GM12801 (cell line): ENCODE results near the gene FTH1.

ENCODE experiments used
- TF ChIP-seq, protein P1 (sequence below): IDR thresholded peaks from one replicate; pipeline ENCODE4 v1.5.1; 2011; ENCODE audit warnings: control low read depth; ENCODE audit not compliant: insufficient read length; ENCODE audit errors: extremely low read depth

Gene FTH1

DNA sequence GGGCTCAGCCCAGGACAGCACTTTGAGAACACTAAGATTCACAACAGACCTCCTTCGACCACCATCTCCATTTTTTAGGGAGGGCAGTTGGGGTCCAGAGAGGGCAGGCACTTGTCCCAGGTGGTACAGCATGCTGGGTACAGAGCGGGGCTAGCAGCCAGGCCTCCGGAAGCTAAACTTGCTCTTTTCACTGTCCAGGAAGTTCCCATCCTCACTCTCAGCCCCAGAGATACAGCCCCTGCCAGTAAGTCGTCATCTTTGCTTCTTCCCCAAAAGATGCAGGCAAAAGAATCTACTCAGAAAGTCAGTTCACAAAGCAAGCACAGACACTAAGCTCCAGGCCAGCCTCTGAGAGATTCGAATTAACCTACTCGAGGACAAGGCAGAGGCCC, 43.4 kb downstream of the FTH1 start:
- TF ChIP-seq, protein P1, sequence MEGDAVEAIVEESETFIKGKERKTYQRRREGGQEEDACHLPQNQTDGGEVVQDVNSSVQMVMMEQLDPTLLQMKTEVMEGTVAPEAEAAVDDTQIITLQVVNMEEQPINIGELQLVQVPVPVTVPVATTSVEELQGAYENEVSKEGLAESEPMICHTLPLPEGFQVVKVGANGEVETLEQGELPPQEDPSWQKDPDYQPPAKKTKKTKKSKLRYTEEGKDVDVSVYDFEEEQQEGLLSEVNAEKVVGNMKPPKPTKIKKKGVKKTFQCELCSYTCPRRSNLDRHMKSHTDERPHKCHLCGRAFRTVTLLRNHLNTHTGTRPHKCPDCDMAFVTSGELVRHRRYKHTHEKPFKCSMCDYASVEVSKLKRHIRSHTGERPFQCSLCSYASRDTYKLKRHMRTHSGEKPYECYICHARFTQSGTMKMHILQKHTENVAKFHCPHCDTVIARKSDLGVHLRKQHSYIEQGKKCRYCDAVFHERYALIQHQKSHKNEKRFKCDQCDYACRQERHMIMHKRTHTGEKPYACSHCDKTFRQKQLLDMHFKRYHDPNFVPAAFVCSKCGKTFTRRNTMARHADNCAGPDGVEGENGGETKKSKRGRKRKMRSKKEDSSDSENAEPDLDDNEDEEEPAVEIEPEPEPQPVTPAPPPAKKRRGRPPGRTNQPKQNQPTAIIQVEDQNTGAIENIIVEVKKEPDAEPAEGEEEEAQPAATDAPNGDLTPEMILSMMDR = no peak

DNA sequence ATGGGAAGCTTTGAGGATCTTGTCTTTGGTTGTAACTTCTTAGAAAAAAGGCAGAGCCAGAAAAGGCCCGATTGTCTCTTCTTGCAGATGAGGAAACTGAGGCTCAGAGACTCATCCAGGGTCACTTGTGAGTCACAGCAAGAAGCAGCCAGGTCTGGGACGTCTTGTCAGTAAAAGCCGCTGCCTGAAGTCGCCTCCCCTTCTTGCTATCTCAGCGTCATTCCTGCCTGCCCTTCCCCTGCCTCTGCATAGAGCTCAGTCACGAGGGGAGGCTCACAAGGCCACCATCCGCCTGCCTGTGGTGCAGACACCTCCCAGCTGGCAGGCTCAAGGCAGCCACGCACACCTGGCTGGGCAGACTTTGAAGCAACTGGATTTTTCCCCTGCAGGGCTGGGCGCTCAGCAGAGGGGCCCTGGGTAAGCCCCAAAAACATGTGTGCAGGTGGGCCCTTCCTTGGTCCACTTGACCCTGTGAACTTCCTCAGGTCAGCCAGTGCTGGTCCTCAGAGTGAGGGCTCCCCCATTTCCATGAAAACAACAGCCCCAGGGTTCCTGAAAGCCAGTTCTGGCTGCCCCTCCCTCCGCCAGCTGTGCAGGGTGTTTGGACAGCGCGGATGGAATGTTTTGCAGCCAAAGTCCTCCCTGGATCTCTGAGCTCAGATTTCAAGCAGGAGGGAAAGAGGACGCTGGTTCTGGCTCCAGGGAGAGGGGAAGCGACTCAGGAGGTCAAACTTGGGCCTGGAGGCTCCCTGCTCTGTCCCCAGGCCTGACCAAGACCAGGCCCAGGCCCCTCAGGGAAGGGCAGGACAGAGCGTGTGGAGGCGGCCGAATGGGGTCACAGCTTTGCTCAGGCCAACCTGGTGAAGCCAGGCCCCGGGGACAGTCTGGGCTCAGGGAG, 44.0 kb downstream of the FTH1 start:
- TF ChIP-seq, protein P1 = no peak

DNA sequence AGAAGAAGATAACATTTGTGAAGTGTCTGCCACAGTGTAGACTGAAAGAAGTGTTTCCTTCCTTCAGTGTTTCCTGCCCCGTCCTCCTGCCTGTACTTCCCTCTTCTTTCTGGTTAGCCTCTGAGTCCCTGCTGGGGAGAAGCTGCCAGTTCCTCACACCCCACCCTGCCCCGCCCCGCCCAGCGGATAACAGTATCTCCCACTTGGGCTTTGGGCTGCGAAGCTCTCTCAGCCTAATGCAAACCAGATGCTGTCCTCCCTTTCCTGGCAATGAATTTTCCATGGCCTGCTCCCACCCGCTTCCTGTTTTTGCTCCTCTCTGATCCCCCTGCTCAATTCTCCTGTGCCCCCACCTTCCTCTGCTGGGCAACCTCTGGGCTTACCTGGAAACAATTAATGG, 44.9 kb downstream of the FTH1 start:
- TF ChIP-seq, protein P1 = no peak

DNA sequence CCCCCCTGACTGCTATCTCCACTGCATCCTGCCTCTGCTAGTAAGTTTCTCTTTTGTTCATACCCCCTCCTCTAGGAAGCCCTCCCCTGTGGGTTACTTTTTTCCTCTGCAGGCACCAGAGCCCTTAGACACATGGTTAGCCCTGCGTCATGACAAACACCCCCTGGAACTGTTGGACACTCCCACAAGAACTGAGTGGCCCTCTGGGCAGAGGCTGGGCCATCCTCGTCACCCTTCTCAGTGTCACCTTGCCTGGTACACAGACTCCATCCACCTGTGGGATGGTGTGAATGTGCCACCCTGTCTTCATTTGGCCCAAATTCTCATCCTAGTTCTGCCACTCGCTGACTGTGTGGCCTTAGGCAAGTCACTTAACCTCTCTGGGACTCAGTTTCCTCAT, 46.0 kb downstream of the FTH1 start:
- TF ChIP-seq, protein P1 = no peak

DNA sequence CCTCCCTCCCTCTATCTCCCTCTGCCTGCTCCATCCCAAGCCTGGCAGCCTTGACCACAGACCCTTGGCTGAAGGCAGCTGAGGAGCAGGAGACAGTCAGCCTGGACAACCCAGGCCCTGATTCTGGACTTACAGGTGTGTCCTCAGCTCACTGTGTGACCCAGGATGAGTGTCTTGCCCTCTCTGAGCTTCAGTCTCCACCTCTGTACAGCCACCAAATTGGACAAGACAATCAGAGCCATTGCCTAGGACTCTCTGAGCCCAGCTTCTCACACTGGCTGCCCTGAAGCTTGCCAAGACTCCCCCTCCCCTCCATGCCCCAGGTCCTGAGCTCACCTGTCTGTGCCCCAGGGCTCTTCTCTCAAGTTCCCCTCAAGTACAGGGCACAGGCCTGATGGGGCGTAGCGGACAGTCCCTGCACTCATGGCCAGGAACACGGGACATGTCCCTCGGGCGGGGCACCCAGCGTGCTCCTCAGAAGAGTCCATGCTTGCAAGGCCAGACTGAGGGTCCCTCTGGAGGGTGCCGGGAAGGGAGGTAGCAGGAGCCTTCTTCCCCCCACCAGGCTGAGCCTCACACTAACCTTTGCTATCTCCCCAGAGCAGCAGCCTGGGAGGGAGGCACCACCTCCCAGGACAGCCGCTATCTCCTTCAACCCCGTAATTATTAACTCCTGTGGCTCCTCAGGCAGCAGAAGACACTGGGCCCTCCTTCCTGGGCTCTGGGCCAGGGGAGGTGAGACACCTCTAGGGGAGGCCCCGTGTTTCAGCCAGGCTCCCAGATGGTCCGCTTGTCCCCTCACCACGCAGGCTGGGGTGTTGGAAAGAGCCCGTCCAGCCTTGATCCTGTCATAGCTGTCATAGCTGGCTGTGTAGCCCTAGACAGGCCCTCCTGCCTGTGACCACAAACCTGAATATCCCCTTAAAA, 47.5 kb downstream of the FTH1 start:
- TF ChIP-seq, protein P1 = no peak

DNA sequence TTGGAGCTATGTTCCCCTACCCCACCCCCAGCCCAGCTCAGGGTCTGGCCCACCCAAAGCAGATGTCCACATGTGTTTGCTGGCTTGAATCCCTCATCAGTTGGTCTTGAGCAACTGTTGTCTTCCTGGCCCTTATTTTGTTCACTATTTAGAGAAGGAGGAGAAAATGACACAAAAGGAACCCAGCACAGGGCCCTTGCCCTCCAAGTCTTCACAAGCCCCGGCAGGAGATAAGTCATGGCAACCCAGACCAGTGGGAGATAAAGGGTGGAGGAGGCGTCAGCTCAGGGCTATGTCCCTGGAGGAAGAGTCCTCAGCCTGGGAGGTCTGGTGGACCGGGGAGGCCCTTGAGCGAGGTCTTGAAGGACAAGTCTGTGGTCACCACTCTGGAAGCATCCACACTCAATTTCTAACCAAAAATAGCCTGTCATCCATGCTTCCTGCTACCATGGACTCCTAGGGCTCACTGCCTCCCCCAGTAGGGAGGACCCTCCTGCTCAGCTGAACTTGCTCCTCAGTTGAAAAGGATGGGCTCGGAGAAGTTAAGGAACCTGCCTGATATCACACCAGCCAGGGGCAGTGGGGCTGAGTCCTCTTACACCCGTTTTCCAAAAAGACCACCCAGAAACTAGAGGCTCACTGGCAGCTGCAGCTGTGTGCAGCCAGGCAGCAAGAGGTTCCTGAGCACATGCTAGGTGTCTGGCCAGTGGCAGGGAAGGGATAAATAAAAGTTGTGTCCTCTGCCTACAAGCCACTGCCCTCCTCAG, 48.3 kb downstream of the FTH1 start:
- TF ChIP-seq, protein P1 = no peak
